ENCODE measurements around the gene SLC7A7. TPM values are rescaled to one million over a fixed set of nuclear protein-coding genes. Genes with fewer than 3 reads are reported as not detected.
A peak's percentile ranks its signal among the peaks of the same experiment; 100 is the strongest.

Gene SLC7A7
- total and polyA plus RNA-seq, 2 of the 13 experiments (the other 11 are each of a cell fraction or from before 2014, with no cell fraction given): 0.13 to 0.63 TPM

GRCh38 chr14:22767323-22767589 lies 48.0 kb downstream of the SLC7A7 start:
- Histone ChIP-seq H3K36me3 (replicated peaks in 1 of 2; ENCODE audit: control insufficient read depth in 1 of 2, insufficient read depth in 2 of 2, low read length in 2 of 2) (peaks cover 25 to 38% of the 10 kb centered on the region in 2 experiments), H3K9ac (ENCODE audit: insufficient read depth, low read depth, low read length) (peak overlapping the region; percentile 84), H3K4me2 (ENCODE audit: low read depth, low read length) (peak overlapping the region; percentile 78), H2AFZ (ENCODE audit: low read length) (no peak overlapping the region), H4K20me1 (ENCODE audit: insufficient read depth, low read length) (no peaks in the 10 kb centered on the region), H3K79me2 (ENCODE audit: insufficient read depth, low read length) (peaks cover 23% of the 10 kb centered on the region), H3K9me3 (ENCODE audit: low read length) (no peaks in the 10 kb centered on the region), H3K27me3 (ENCODE audit: control insufficient read depth in 1 of 2, insufficient read depth in 2 of 2, low read length in 2 of 2) (no peaks in the 10 kb centered on the region; a peak in 1 of 5 replicates), H3K27ac (ENCODE audit: extremely low read length, insufficient read depth, low read length) (peak overlapping the region; percentile 74), H3K4me3 (replicated peaks in 1 of 3; ENCODE audit: insufficient read depth in 1 of 3, low read depth in 2 of 3, low read length in 3 of 3) (peak overlapping the region; percentile 72 to 96 (median 83)), H3K4me1 (ENCODE audit: insufficient read depth, low read length) (peaks cover 22% of the 10 kb centered on the region)
- no peak for FAIRE-seq
- POLR2A ChIA-PET: interaction anchor here (1.2 to 2.6 kb wide), 30 partner anchors 7 to 1675 kb away, joined by 3 to 34 read pairs (median 14); partner anchors contain the start of genes ABHD4, ACIN1, AJUBA and C14orf119
- DNase-seq (ENCODE audit: low spot score): no peak
- 4% methylated on average over 6 of the region's 6 CpGs for WGBS (ENCODE audit: low lambda C conversion rate)
- BruUV-seq (replicated peaks): no TSS peak
- intact Hi-C loops (cut with micrococcal nuclease; ENCODE audit: unreplicated experiment): loop anchor here (1.0 to 5.0 kb wide), 6 partner anchors 55 to 1565 kb away; partner anchors contain the start of gene LRP10
- in situ Hi-C loops (cut with HindIII; ENCODE audit: extremely low pct_ligation_motif_present, low pct_unique_long_range_greater_than_20kb): no loop called here
- CTCF ChIA-PET (ENCODE audit: low intra/inter-chr PET ratio, low total read pairs): interaction anchor here (1.6 kb wide), 1 partner anchor 210 kb away, joined by 3 read pairs; no protein-coding TSS in a partner anchor
- peak; percentile 13 for ATAC-seq
- TF ChIP-seq, protein P1, sequence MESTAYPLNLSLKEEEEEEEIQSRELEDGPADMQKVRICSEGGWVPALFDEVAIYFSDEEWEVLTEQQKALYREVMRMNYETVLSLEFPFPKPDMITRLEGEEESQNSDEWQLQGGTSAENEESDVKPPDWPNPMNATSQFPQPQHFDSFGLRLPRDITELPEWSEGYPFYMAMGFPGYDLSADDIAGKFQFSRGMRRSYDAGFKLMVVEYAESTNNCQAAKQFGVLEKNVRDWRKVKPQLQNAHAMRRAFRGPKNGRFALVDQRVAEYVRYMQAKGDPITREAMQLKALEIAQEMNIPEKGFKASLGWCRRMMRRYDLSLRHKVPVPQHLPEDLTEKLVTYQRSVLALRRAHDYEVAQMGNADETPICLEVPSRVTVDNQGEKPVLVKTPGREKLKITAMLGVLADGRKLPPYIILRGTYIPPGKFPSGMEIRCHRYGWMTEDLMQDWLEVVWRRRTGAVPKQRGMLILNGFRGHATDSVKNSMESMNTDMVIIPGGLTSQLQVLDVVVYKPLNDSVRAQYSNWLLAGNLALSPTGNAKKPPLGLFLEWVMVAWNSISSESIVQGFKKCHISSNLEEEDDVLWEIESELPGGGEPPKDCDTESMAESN (CRISPR knock-in tag; conservative IDR thresholded peaks at IDR 0.05): no peak
- TF ChIP-seq AFF4 (CRISPR knock-in tag; IDR thresholded peaks at IDR 0.05): 0 out of 2 replicates have a peak, but pooled peaks have one; percentile 5
- TF ChIP-seq THAP7 (CRISPR knock-in tag; IDR thresholded peaks at IDR 0.05): no peak
- no peak for TF ChIP-seq ZNF432 (CRISPR knock-in tag; IDR thresholded peaks at IDR 0.05; ENCODE audit: borderline replicate concordance)
- no peak for TF ChIP-seq ELF3 (CRISPR knock-in tag; IDR thresholded peaks at IDR 0.05)
- 0 out of 2 replicates have a peak, but pooled peaks have one; percentile 13 for TF ChIP-seq NKX3-1 (CRISPR knock-in tag; IDR thresholded peaks at IDR 0.05)
- no peak for TF ChIP-seq FLYWCH1 (CRISPR knock-in tag; IDR thresholded peaks at IDR 0.05)
- TF ChIP-seq, protein P2, sequence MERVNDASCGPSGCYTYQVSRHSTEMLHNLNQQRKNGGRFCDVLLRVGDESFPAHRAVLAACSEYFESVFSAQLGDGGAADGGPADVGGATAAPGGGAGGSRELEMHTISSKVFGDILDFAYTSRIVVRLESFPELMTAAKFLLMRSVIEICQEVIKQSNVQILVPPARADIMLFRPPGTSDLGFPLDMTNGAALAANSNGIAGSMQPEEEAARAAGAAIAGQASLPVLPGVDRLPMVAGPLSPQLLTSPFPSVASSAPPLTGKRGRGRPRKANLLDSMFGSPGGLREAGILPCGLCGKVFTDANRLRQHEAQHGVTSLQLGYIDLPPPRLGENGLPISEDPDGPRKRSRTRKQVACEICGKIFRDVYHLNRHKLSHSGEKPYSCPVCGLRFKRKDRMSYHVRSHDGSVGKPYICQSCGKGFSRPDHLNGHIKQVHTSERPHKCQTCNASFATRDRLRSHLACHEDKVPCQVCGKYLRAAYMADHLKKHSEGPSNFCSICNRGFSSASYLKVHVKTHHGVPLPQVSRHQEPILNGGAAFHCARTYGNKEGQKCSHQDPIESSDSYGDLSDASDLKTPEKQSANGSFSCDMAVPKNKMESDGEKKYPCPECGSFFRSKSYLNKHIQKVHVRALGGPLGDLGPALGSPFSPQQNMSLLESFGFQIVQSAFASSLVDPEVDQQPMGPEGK (CRISPR knock-in tag; IDR thresholded peaks at IDR 0.05): peak; percentile 70
- TF ChIP-seq ZNF296 (CRISPR knock-in tag; conservative IDR thresholded peaks at IDR 0.05): no peak
- TF ChIP-seq POLR2AphosphoS2 (IDR thresholded peaks at IDR 0.05; ENCODE audit: low read depth, low read length): no peak
- TF ChIP-seq GABPA (IDR thresholded peaks at IDR 0.05; ENCODE audit: low read depth, low read length): peak; percentile 53; the same call in 1 of the 2 replicates
- peak; percentile 71 for TF ChIP-seq GABPA (CRISPR knock-in tag; IDR thresholded peaks at IDR 0.05; ENCODE audit: low read depth)
- no peak for TF ChIP-seq MNT (IDR thresholded peaks at IDR 0.05)
- 0 out of 2 replicates have a peak, but pooled peaks have one; percentile 15 for TF ChIP-seq POLR2AphosphoS5 (IDR thresholded peaks at IDR 0.05; ENCODE audit: low read depth, low read length)
- TF ChIP-seq NAIF1 (CRISPR knock-in tag; IDR thresholded peaks at IDR 0.05; ENCODE audit: borderline replicate concordance): no peak

Measured in HepG2 (cell line).